A549 (cell line): ENCODE data around the gene MBNL1. TPM values are rescaled to one million over a fixed set of nuclear protein-coding genes. Genes with fewer than 3 reads are reported as not detected.

Source experiments
- ATAC-seq, 2 experiments: fragments of 200-7000 bp in 1 of 2; fragments of >200 bp in 1 of 2; cut with Nextera tagmentation in 1 of 2; cut with Tn5 transposase in 1 of 2; 3 replicates each; pipeline versions ENCODE4 v1.8.0 to v1.9.1; 2018 to 2020; ENCODE audit warnings: mild to moderate bottlenecking in 1 of 2, moderate library complexity in 1 of 2
- CTCF ChIA-PET: fragments of 300-600 bp; sonication (Branson Sonifier 250); formaldehyde crosslinking; extraction: SDS; loops from one replicate; lab custom pipeline; 2021; ENCODE audit warnings: antibody characterized with exemption, inconsistent platforms; lab: Yijun Ruan, JAX
- POLR2A ChIA-PET: fragments of 350-600 bp; formaldehyde crosslinking; extraction: SDS; loops from one replicate; lab custom pipeline; 2021; ENCODE audit warnings: antibody characterized with exemption, inconsistent platforms; lab: Yijun Ruan, JAX
- DNase-seq, 2 experiments: peaks; one replicate each; pipeline versions ENCODE4 v3.0.0 to v3.0.0-alpha.2; 2011 to 2016; ENCODE audit warnings: low read depth in 1 of 2, low spot score in 1 of 2
- FAIRE-seq: peaks from 2 replicates; lab custom pipeline; 2011; peaks lifted over from hg19 to GRCh38; lab: Jason Lieb, UNC
- H3K27ac ChIP-seq, 2 experiments: fragments of >200 bp; sonication (Bioruptor Twin); formaldehyde crosslinking; 3 replicates each; pipeline ENCODE4 v1.5.1; 2016 to 2017
- H3K4me1 ChIP-seq: fragments of >200 bp; sonication (Bioruptor Twin); formaldehyde crosslinking; 3 replicates; pipeline ENCODE4 v1.6.1; 2016
- H3K4me2 ChIP-seq: fragments of >200 bp; sonication (Bioruptor Twin); formaldehyde crosslinking; 3 replicates; pipeline ENCODE4 v1.6.1; 2016
- H3K4me3 ChIP-seq: fragments of >200 bp; sonication (Bioruptor Twin); formaldehyde crosslinking; 3 replicates; pipeline ENCODE4 v1.5.1; 2016
- H3K9me3 ChIP-seq: fragments of >200 bp; sonication (Bioruptor Twin); formaldehyde crosslinking; 3 replicates; pipeline ENCODE4 v1.6.1; 2016
- BHLHE40 ChIP-seq: IDR thresholded peaks from 2 replicates; pipeline ENCODE4 v1.6.1; 2012; ENCODE audit warnings: low read depth, low read length, inconsistent platforms
- CBX2 ChIP-seq: fragments of 200-600 bp; sonication (generic); IDR thresholded peaks from 2 replicates; pipeline ENCODE4 v1.6.1; 2016; ENCODE audit warnings: low read depth, mild to moderate bottlenecking, borderline replicate concordance
- EHMT2 ChIP-seq: fragments of 200-600 bp; sonication (generic); IDR thresholded peaks from 2 replicates; pipeline ENCODE4 v1.6.1; 2016; ENCODE audit warnings: antibody characterized with exemption, low read depth, mild to moderate bottlenecking, moderate library complexity
- EP300 ChIP-seq, 2 experiments: fragments of >200 bp; sonication (Bioruptor Twin); formaldehyde crosslinking; IDR thresholded peaks; 2 replicates in 1 of 2; 3 replicates in 1 of 2; pipeline ENCODE4 v1.6.1; 2016 to 2017
- ESRRA ChIP-seq: fragments of 150-350 bp; IDR thresholded peaks from 2 replicates; pipeline ENCODE4 v1.6.1; 2014; ENCODE audit warnings: mild to moderate bottlenecking, low read length, borderline replicate concordance
- FOSB ChIP-seq: fragments of 250-450 bp; sonication (Bioruptor Pico); IDR thresholded peaks from 2 replicates; pipeline ENCODE4 v1.5.0; 2020; ENCODE audit warnings: mild to moderate bottlenecking, moderate library complexity
- FOXS1 ChIP-seq: fragments of 250-450 bp; sonication (Bioruptor Pico); IDR thresholded peaks from 2 replicates; pipeline ENCODE4 v1.5.0; 2020; ENCODE audit warnings: mild to moderate bottlenecking, moderate library complexity
- GATA3 ChIP-seq: IDR thresholded peaks from 2 replicates; pipeline ENCODE4 v1.6.1; 2012; ENCODE audit warnings: borderline replicate concordance
- HOXA7 ChIP-seq: fragments of 250-450 bp; sonication (Bioruptor Pico); IDR thresholded peaks from 2 replicates; pipeline ENCODE4 v1.5.0; 2020; ENCODE audit warnings: mild to moderate bottlenecking, moderate library complexity
- JUN ChIP-seq, 2 experiments: fragments of >200 bp; sonication (Bioruptor Twin); formaldehyde crosslinking; IDR thresholded peaks; 2 replicates in 1 of 2; 3 replicates in 1 of 2; pipeline ENCODE4 v1.6.1; 2016 to 2017
- JUNB ChIP-seq: fragments of >200 bp; sonication (Bioruptor Twin); formaldehyde crosslinking; IDR thresholded peaks from 2 replicates; pipeline ENCODE4 v1.6.1; 2016
- MAX ChIP-seq: IDR thresholded peaks from 2 replicates; pipeline ENCODE4 v1.6.1; 2012
- MAZ ChIP-seq: fragments of 150-350 bp; IDR thresholded peaks from 2 replicates; pipeline ENCODE4 v1.6.1; 2014; ENCODE audit warnings: antibody characterized with exemption, low read depth, low read length, borderline replicate concordance
- NPAS2 ChIP-seq: fragments of 250-450 bp; sonication (Bioruptor Pico); IDR thresholded peaks from 2 replicates; pipeline ENCODE4 v1.8.0; 2022; ENCODE audit warnings: mild to moderate bottlenecking, moderate library complexity, borderline replicate concordance
- PHF8 ChIP-seq: fragments of 200-600 bp; sonication (generic); IDR thresholded peaks from 2 replicates; pipeline ENCODE4 v1.6.1; 2016; ENCODE audit warnings: low read depth, mild to moderate bottlenecking, antibody characterized with exemption, moderate library complexity, borderline replicate concordance
- POLR2AphosphoS2 ChIP-seq: conservative IDR thresholded peaks from 2 replicates; pipeline ENCODE4 v1.6.1; 2012; ENCODE audit warnings: low read length, improper control_type of control experiment, inconsistent platforms
- RAD21 ChIP-seq, 2 experiments: fragments of >200 bp in 1 of 2; sonication (Bioruptor Twin) in 1 of 2; formaldehyde crosslinking in 1 of 2; IDR thresholded peaks in 1 of 2; conservative IDR thresholded peaks in 1 of 2; 2 replicates in 1 of 2; 3 replicates in 1 of 2; pipeline ENCODE4 v1.6.1; 2012 to 2018; ENCODE audit warnings: inconsistent platforms in 1 of 2
- RCOR1 ChIP-seq: fragments of 150-350 bp; IDR thresholded peaks from 2 replicates; pipeline ENCODE4 v1.6.1; 2014; ENCODE audit warnings: antibody characterized with exemption, low read length, low read depth
- REST ChIP-seq: fragments of 200-600 bp; sonication (generic); IDR thresholded peaks from 2 replicates; pipeline ENCODE4 v1.6.1; 2016; ENCODE audit warnings: antibody characterized with exemption, mild to moderate bottlenecking, moderate library complexity
- RFX5 ChIP-seq: fragments of 450-650 bp; IDR thresholded peaks from 2 replicates; pipeline ENCODE4 v1.7.1; 2014; ENCODE audit warnings: antibody characterized with exemption, mild to moderate bottlenecking, moderate library complexity
- RNF2 ChIP-seq: fragments of 200-600 bp; sonication (generic); IDR thresholded peaks from 2 replicates; pipeline ENCODE4 v1.6.1; 2016; ENCODE audit warnings: low read depth, mild to moderate bottlenecking, antibody characterized with exemption, moderate library complexity, borderline replicate concordance
- SREBF2 ChIP-seq: fragments of 450-650 bp; IDR thresholded peaks from 2 replicates; pipeline ENCODE4 v1.6.1; 2014; ENCODE audit warnings: mild to moderate bottlenecking, moderate library complexity
- TP53 ChIP-seq: fragments of 250-450 bp; sonication (Bioruptor Pico); IDR thresholded peaks from 2 replicates; pipeline ENCODE4 v1.5.0; 2021; ENCODE audit warnings: mild to moderate bottlenecking, moderate library complexity
- ZFP36 ChIP-seq: fragments of 450-650 bp; IDR thresholded peaks from 2 replicates; pipeline ENCODE4 v1.6.1; 2014; ENCODE audit warnings: borderline replicate concordance; ENCODE audit not compliant: partially characterized antibody
- WGBS: methylation state at CpG from one replicate; pipeline ENCODE4 v1.1.6; 2017; ENCODE audit errors: missing lambda C conversion rate; 5-methylcytosine and 5-hydroxymethylcytosine counted together
- polyA plus RNA-seq, 4 experiments: library from polyadenylated mRNA; depleted of rRNA in 3 of 4; stranded (reverse); fragments of >200 nt; fragmentation: RNase III in 1 of 4; extraction: RNeasy Plus Mini Kit Qiagen cat#74134 plus additional on column Dnase treatment in 1 of 4; gene quantifications; 2 replicates in 3 of 4; 3 replicates in 1 of 4; pipeline ENCODE4 v1.2.3, GENCODE V29; 2011 to 2017
- TF ChIP-seq, protein P1 (sequence below): fragments of >200 bp; sonication (Bioruptor Twin); formaldehyde crosslinking; IDR thresholded peaks from 2 replicates; pipeline ENCODE4 v1.6.1; 2016

Gene MBNL1
- polyA plus RNA-seq, 2 of the 4 experiments (the other 2 are of a cell fraction), result 60.5 to 92.5 TPM

DNA sequence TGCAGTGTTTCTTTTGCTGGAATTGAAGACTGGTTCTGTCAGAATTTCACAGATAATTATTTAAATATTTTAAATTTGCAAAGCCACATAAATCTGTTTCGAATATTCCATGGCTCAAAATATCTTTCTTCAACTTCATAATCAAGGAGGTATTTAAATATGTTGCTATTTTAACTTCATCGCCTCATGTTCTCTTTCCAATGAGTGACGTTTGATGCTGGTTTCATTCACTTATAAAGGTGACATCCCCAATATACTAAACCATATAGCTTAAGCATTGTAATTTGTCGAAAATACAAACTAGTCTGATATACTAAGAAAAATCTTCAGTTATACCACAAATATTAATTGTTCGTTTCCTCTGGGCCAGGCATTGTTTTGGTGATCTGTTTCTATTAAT lies 22.5 kb downstream of the MBNL1 start:
- WGBS, result 93% methylated on average over 5 of the region's 5 CpGs
- CTCF ChIA-PET, result interaction anchor here (0.6 to 1.2 kb wide), 4 partner anchors 8 to 156 kb away, joined by 3 read pairs; no protein-coding TSS in a partner anchor

DNA sequence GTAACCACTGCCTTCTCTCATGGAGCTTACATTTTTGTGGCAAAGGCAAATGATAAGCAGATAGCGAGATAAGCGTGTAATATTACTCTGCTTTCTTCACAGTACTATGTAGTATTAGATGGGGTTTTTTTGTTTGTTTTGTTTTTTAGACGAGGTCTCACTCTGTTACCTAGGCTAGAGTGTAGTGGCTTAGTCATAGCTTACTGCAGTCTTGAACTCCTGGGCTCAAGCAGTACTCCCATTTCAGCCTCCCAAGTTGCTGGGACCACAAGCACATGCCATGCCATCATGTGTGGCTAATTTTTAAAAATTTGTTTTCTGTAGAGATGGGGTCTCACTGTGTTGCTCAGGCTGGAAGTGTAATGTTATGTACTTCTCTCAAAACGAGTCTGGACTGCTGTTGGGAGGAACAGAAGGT lies 22.9 kb downstream of the MBNL1 start:
- H3K4me1 ChIP-seq, result peaks cover 56% of the 10 kb centered on the region
- CTCF ChIA-PET, result interaction anchor here (1.2 kb wide), 2 partner anchors 8 to 24 kb away, joined by 3 read pairs; no protein-coding TSS in a partner anchor
- no peaks in the 10 kb centered on the region for H3K9me3 ChIP-seq
- FAIRE-seq (no peak), DNase-seq (no peak), ATAC-seq (peak in 1 of 2 experiments; percentile 36; a peak in 3 of 6 replicates)
- TF ChIP-seq HOXA7 (CRISPR knock-in tag) (no peak), RFX5 (no peak), MAX (no peak)
- H3K27ac ChIP-seq, result peak overlapping the region in 1 of 2 experiments; percentile 16; a peak in 1 of 6 replicates
- H3K4me2 ChIP-seq, result no peak overlapping the region
- 70% methylated on average over 4 of the region's 4 CpGs for WGBS
- POLR2A ChIA-PET, result no interaction called here
- H3K4me3 ChIP-seq, result no peak overlapping the region

More for the DNA sequence above, 22.5 kb downstream of the MBNL1 start:
- ATAC-seq, result no peak
- Histone ChIP-seq H3K4me3 (no peak overlapping the region), H3K9me3 (no peaks in the 10 kb centered on the region), H3K27ac (no peak overlapping the region), H3K4me1 (peaks cover 55% of the 10 kb centered on the region), H3K4me2 (no peak overlapping the region)
- no peak for FAIRE-seq
- TF ChIP-seq, protein P1, sequence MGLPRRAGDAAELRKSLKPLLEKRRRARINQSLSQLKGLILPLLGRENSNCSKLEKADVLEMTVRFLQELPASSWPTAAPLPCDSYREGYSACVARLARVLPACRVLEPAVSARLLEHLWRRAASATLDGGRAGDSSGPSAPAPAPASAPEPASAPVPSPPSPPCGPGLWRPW, result no peak
- no peak for TF ChIP-seq ZFP36
- no peak for TF ChIP-seq JUNB
- no peak for TF ChIP-seq PHF8
- TF ChIP-seq RAD21 (conservative IDR thresholded peaks at IDR 0.05 in 1 of 2, IDR thresholded peaks at IDR 0.05 in 1 of 2), result no peak
- no peak for TF ChIP-seq FOSB (CRISPR knock-in tag)
- TF ChIP-seq FOXS1, result no peak
- TF ChIP-seq CBX2, result no peak
- TF ChIP-seq EP300 (IDR thresholded peaks at IDR 0.05), result no peak
- no peak for TF ChIP-seq SREBF2
- TF ChIP-seq ESRRA, result no peak
- no peak for TF ChIP-seq EHMT2
- TF ChIP-seq GATA3, result no peak
- no peak for TF ChIP-seq REST
- TF ChIP-seq MAZ, result no peak
- no peak for TF ChIP-seq JUN (IDR thresholded peaks at IDR 0.05)
- TF ChIP-seq BHLHE40, result no peak
- no peak for TF ChIP-seq RFX5
- TF ChIP-seq HOXA7 (CRISPR knock-in tag), result no peak
- POLR2A ChIA-PET, result no interaction called here
- DNase-seq, result no peak

GRCh38 chr3:152292366-152292765 lies 23.6 kb downstream of the MBNL1 start:
- CTCF ChIA-PET, result interaction anchor here (1.2 kb wide), 1 partner anchor 25 kb away, joined by 3 read pairs; no protein-coding TSS in a partner anchor
- H3K4me1 ChIP-seq, result peaks cover 56% of the 10 kb centered on the region
- no peak overlapping the region for H3K4me2 ChIP-seq
- DNase-seq (no peak), ATAC-seq (peak in 1 of 2 experiments; percentile 23; a peak in 2 of 6 replicates), FAIRE-seq (no peak)
- TF ChIP-seq RCOR1 (no peak), RNF2 (no peak), TP53 (CRISPR knock-in tag) (no peak), POLR2AphosphoS2 (no peak), NPAS2 (no peak)
- H3K27ac ChIP-seq, result no peak overlapping the region
- POLR2A ChIA-PET, result no interaction called here
- H3K9me3 ChIP-seq, result no peaks in the 10 kb centered on the region
- H3K4me3 ChIP-seq, result no peak overlapping the region
- 87% methylated on average over 3 of the region's 3 CpGs for WGBS
